ENCODE results near the gene GPC3. TPM values are rescaled to one million over a fixed set of nuclear protein-coding genes. Genes with fewer than 3 reads are reported as not detected.

Gene GPC3
- total RNA-seq, 1 experiment from 2014 or later = not detected

GRCh38 chrX:133606990-133607389 lies 378.4 kb downstream of the GPC3 start:
- H3K27ac ChIP-seq = no peak overlapping the region
- no peak for DNase-seq
- no peaks in the 10 kb centered on the region for H3K27me3 ChIP-seq (ENCODE audit: insufficient read depth, low read depth)
- CTCF ChIA-PET = interaction anchor here (0.6 kb wide), 1 partner anchor 232 kb away, joined by 3 read pairs; no protein-coding TSS in a partner anchor
- H3K9me2 ChIP-seq (ENCODE audit: insufficient read depth) = peaks cover 10% of the 10 kb centered on the region; the same call in 1 of the 2 replicates
- no peaks in the 10 kb centered on the region for H3F3A ChIP-seq (ENCODE audit: insufficient read depth, low read depth)
- H3K36me3 ChIP-seq (ENCODE audit: low read depth) = no peaks in the 10 kb centered on the region
- no peak overlapping the region for H2AFZ ChIP-seq
- POLR2A ChIA-PET (ENCODE audit: unreplicated experiment) = no interaction called here
- no TSS peak for BruUV-seq (replicated peaks)
- H3K9me3 ChIP-seq (ENCODE audit: insufficient read depth, low read depth) = no peaks in the 10 kb centered on the region
- no peak overlapping the region for H3K4me3 ChIP-seq
- H3K4me1 ChIP-seq (replicated peaks; ENCODE audit: insufficient read depth) = no peaks in the 10 kb centered on the region
- intact Hi-C loops (cut with micrococcal nuclease; ENCODE audit: unreplicated experiment) = no loop called here
- H3K79me2 ChIP-seq (ENCODE audit: low read depth) = no peaks in the 10 kb centered on the region
- no peaks in the 10 kb centered on the region for H4K20me1 ChIP-seq (ENCODE audit: insufficient read depth)
- TF ChIP-seq EZH2 (IDR thresholded peaks at IDR 0.05; ENCODE audit: low read depth) = no peak
- TF ChIP-seq CTCF (conservative IDR thresholded peaks at IDR 0.05) = no peak
- no peak overlapping the region for H3K4me2 ChIP-seq

- Histone ChIP-seq H3K9me2 (ENCODE audit: insufficient read depth) (peaks cover 7% of the 10 kb centered on the region; the same call in 1 of the 2 replicates), H3K27ac (no peak overlapping the region), H3K4me1 (replicated peaks; ENCODE audit: insufficient read depth) (no peaks in the 10 kb centered on the region), H3K36me3 (ENCODE audit: low read depth) (no peaks in the 10 kb centered on the region), H2AFZ (no peak overlapping the region), H3K4me3 (no peak overlapping the region), H3K79me2 (ENCODE audit: low read depth) (no peaks in the 10 kb centered on the region), H3K27me3 (ENCODE audit: insufficient read depth, low read depth) (no peaks in the 10 kb centered on the region), H4K20me1 (ENCODE audit: insufficient read depth) (no peaks in the 10 kb centered on the region), H3F3A (ENCODE audit: insufficient read depth, low read depth) (no peaks in the 10 kb centered on the region), H3K4me2 (no peak overlapping the region), H3K9me3 (ENCODE audit: insufficient read depth, low read depth) (no peaks in the 10 kb centered on the region)
- CTCF ChIA-PET = interaction anchor here (0.6 kb wide), 1 partner anchor 971 kb away, joined by 3 read pairs; no protein-coding TSS in a partner anchor
- POLR2A ChIA-PET (ENCODE audit: unreplicated experiment) = interaction anchor here (0.7 kb wide), 1 partner anchor 87 kb away, joined by 4 read pairs; no protein-coding TSS in a partner anchor
- TF ChIP-seq CTCF (conservative IDR thresholded peaks at IDR 0.05) = no peak
- TF ChIP-seq EZH2 (IDR thresholded peaks at IDR 0.05; ENCODE audit: low read depth) = no peak
- no TSS peak for BruUV-seq (replicated peaks)
- intact Hi-C loops (cut with micrococcal nuclease; ENCODE audit: unreplicated experiment) = no loop called here
- DNase-seq = no peak
These were observed 380.6 kb downstream of the GPC3 start for GRCh38 chrX:133604801-133605200.

GRCh38 chrX:133602881-133603280 lies 382.5 kb downstream of the GPC3 start:
- Histone ChIP-seq H3K36me3 (ENCODE audit: low read depth) (no peaks in the 10 kb centered on the region), H2AFZ (no peak overlapping the region), H3K9me2 (ENCODE audit: insufficient read depth) (no peaks in the 10 kb centered on the region), H3K4me1 (replicated peaks; ENCODE audit: insufficient read depth) (no peaks in the 10 kb centered on the region), H3K4me3 (no peak overlapping the region), H3K9me3 (ENCODE audit: insufficient read depth, low read depth) (no peaks in the 10 kb centered on the region), H3F3A (ENCODE audit: insufficient read depth, low read depth) (no peaks in the 10 kb centered on the region), H3K79me2 (ENCODE audit: low read depth) (no peaks in the 10 kb centered on the region), H3K4me2 (no peak overlapping the region), H3K27ac (no peak overlapping the region), H4K20me1 (ENCODE audit: insufficient read depth) (no peaks in the 10 kb centered on the region), H3K27me3 (ENCODE audit: insufficient read depth, low read depth) (no peaks in the 10 kb centered on the region)
- ChIA-PET CTCF (no interaction called here), POLR2A (ENCODE audit: unreplicated experiment) (no interaction called here)
- intact Hi-C loops (cut with micrococcal nuclease; ENCODE audit: unreplicated experiment) = no loop called here
- BruUV-seq (replicated peaks) = no TSS peak
- no peak for DNase-seq
- TF ChIP-seq CTCF (conservative IDR thresholded peaks at IDR 0.05) (no peak), EZH2 (IDR thresholded peaks at IDR 0.05; ENCODE audit: low read depth) (no peak)
